ENCODE results near the gene NDUFS7.

- TF ChIP-seq POLR2A (IDR thresholded peaks at IDR 0.05) (no peak), CTCF (IDR thresholded peaks at IDR 0.05 in 4 of 5, conservative IDR thresholded peaks at IDR 0.05 in 1 of 5) (no peak)
These were observed 2.1 kb downstream of the NDUFS7 start for GRCh38 chr19:1385816-1386215.
